Naive thymus-derived CD8-positive, alpha-beta T cell (primary cell): ENCODE data around the gene SMAD1. TPM values are rescaled to one million over a fixed set of nuclear protein-coding genes. Genes with fewer than 3 reads are reported as not detected.
A peak's percentile ranks its signal among the peaks of the same experiment; 100 is the strongest.

ENCODE experiments used
- ATAC-seq, 2 donors: fragments of 150-1000 bp; cut with Tn5 transposase in 1 of 2; sonication (Bioruptor Pico), chemical (Tn5 transposase) in 1 of 2; 1 replicate in 1 of 2; 2 replicates in 1 of 2; pipeline ENCODE4 v1.10.0; 2021; ENCODE audit warnings: mild to moderate bottlenecking in 2 of 2, moderate library complexity in 2 of 2
- POLR2A ChIA-PET: fragments of 350-600 bp; sonication (Branson Sonifier 250); formaldehyde crosslinking; loops from one replicate; lab custom pipeline; 2021; ENCODE audit warnings: antibody characterized with exemption; lab: Charles Lee
- DNase-seq, 10 donors: peaks; one replicate each; pipeline versions ENCODE4 v3.0.0 to v3.0.0-alpha.2; 2020 to 2022
- H3K27ac Mint-ChIP-seq, 10 donors: one replicate each; pipeline ENCODE4 v1.8.0; 2020 to 2022; ENCODE audit warnings: mild to moderate bottlenecking in 10 of 10, mixed read lengths in 10 of 10, moderate library complexity in 4 of 10, inconsistent platforms in 1 of 10
- H3K27me3 Mint-ChIP-seq, 5 donors: one replicate each; pipeline ENCODE4 v1.8.0; 2021 to 2022; ENCODE audit warnings: mixed read lengths in 5 of 5
- H3K36me3 Mint-ChIP-seq, 3 donors: one replicate each; pipeline ENCODE4 v1.8.0; 2020 to 2022; ENCODE audit warnings: mixed read lengths in 3 of 3, mild to moderate bottlenecking in 2 of 3, inconsistent platforms in 1 of 3
- H3K4me1 Mint-ChIP-seq, 4 donors: one replicate each; pipeline ENCODE4 v1.8.0; 2021 to 2022; ENCODE audit warnings: mixed read lengths in 4 of 4
- H3K4me3 Mint-ChIP-seq, 10 donors: one replicate each; pipeline ENCODE4 v1.8.0; 2020 to 2022; ENCODE audit warnings: mild to moderate bottlenecking in 10 of 10, mixed read lengths in 10 of 10, moderate library complexity in 6 of 10, inconsistent platforms in 1 of 10
- H3K9me3 Mint-ChIP-seq, 9 donors: one replicate each; pipeline ENCODE4 v1.8.0; 2020 to 2022; ENCODE audit warnings: mixed read lengths in 9 of 9, mild to moderate bottlenecking in 3 of 9, inconsistent platforms in 1 of 9, moderate library complexity in 1 of 9
- polyA plus RNA-seq, 3 donors: library from polyadenylated mRNA; unstranded; fragments of 300-500 nt; fragmentation: Illumina TruSeq; gene quantifications; one replicate each; pipeline ENCODE4 v1.2.3, GENCODE V29; 2021
- total RNA-seq, 8 experiments: library from RNA in 2 of 8; stranded (reverse) in 2 of 8; gene quantifications; one replicate each; pipeline ENCODE4 v1.2.3 and lab custom pipeline; 2021 to 2026

Gene SMAD1
- total RNA-seq: not detected
- polyA plus RNA-seq: under 1 TPM; 0.34 to 0.73 (median 0.67) TPM
- 0 to 3.0 (median 0.12) reads per million in 6 experiments for total RNA-seq (lab: John Stamatoyannopoulos, UW)

DNA sequence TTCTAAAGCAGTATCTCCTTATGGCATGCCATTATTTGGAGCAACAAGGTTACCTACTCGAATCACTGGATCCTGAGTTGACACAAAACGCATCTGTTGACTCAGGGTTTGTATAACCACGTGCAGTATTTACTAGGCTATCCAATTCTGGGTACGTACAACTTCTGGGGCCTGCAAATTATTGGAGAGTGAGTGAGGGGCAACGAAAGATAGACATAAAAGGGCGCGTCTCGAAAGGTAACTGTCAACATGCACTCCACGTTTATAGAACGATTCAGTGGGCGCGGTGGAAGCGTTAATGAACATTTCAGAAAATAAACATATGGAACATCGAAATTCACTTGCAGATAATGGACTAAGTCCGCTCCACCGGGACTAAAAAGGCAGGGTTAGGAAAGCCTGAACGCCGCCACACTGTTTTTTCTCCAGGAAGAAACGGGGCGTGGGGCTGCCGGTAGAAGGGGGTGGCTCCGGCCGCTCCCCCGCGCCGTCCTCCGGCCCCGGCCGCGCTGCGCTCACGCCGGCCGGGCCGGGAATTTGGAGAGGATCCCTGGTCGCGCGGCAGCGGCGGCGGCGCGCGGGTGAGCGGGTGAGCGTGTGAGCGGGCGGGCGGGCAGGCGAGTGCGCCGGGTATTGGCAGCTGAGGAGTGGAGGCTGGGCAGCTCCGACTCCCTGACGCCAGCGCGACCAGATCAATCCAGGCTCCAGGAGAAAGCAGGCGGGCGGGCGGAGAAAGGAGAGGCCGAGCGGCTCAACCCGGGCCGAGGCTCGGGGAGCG lies at the start of gene SMAD1:
Gene SMAD1, plus strand, starts transcription at position 690 of the 778 bp plus-strand sequence. CDS start 32,761 bp downstream, outside the sequence.
- peak within 1 kb of the TSS in 9 of 10 donors; percentile 64 to 85 (median 80) for H3K4me3 Mint-ChIP-seq
- peaks cover 0 to 5% (median 0%) of the 10 kb centered on the region in 9 donors for H3K9me3 Mint-ChIP-seq
- DNase-seq (peak in 3 of 10 donors; percentile 10 to 25 (median 18)), ATAC-seq (peak; percentile 39 to 53)
- peak within 1 kb of the TSS in 3 of 10 donors; percentile 0 to 44 (median 13) for H3K27ac Mint-ChIP-seq
- H3K4me1 Mint-ChIP-seq: peaks cover 5 to 12% (median 8%) of the 10 kb centered on the region in 4 donors
- H3K27me3 Mint-ChIP-seq: peaks cover 23 to 36% (median 29%) of the 10 kb centered on the region in 5 donors
- no peaks in the 10 kb centered on the region for H3K36me3 Mint-ChIP-seq
- POLR2A ChIA-PET: no interaction called here

- DNase-seq (no peak), ATAC-seq (no peak)
- H3K27ac Mint-ChIP-seq: no peak overlapping the region
- POLR2A ChIA-PET: no interaction called here
- peaks cover 7 to 27% (median 17%) of the 10 kb centered on the region in 9 donors for H3K9me3 Mint-ChIP-seq
- peaks cover 4 to 17% (median 11%) of the 10 kb centered on the region in 5 donors for H3K27me3 Mint-ChIP-seq
- no peak overlapping the region for H3K4me3 Mint-ChIP-seq
- H3K4me1 Mint-ChIP-seq: no peaks in the 10 kb centered on the region
- H3K36me3 Mint-ChIP-seq: peaks cover 0 to 17% (median 3%) of the 10 kb centered on the region in 3 donors
Measured at GRCh38 chr4:145433684-145434083, 48.0 kb upstream of the SMAD1 start.

DNA sequence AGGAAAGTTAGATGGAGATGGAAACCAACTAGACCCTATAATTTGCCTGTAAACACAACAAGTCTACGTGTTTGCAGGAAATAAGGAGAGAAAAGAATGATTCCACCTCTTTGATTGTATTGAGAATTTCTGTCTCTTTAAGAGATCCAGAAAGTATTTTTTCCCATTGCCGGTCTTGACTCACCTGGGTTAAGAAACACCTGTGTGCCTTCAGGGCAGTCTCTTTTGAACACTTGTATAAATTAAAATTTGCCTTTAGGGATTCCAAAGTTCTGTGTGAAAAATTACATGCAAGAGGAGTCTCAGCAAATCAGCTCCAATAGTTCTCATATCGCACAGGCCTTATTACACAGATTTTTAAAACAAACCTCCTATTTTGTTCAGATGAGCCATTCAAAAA lies 46.0 kb upstream of the SMAD1 start:
- POLR2A ChIA-PET: no interaction called here
- H3K27ac Mint-ChIP-seq: no peak overlapping the region
- H3K4me1 Mint-ChIP-seq: no peaks in the 10 kb centered on the region
- no peak overlapping the region for H3K4me3 Mint-ChIP-seq
- peaks cover 0 to 17% (median 3%) of the 10 kb centered on the region in 3 donors for H3K36me3 Mint-ChIP-seq
- H3K27me3 Mint-ChIP-seq: peaks cover 6 to 20% (median 15%) of the 10 kb centered on the region in 5 donors
- DNase-seq (no peak), ATAC-seq (no peak)
- peaks cover 7 to 27% (median 17%) of the 10 kb centered on the region in 9 donors for H3K9me3 Mint-ChIP-seq

GRCh38 chr4:145436114-145436513 lies 45.5 kb upstream of the SMAD1 start:
- Mint-ChIP-seq H3K4me3 (no peak overlapping the region), H3K36me3 (peaks cover 0 to 17% (median 3%) of the 10 kb centered on the region in 3 donors), H3K4me1 (no peaks in the 10 kb centered on the region), H3K27me3 (peaks cover 7 to 20% (median 15%) of the 10 kb centered on the region in 5 donors), H3K27ac (no peak overlapping the region), H3K9me3 (peaks cover 7 to 27% (median 17%) of the 10 kb centered on the region in 9 donors)
- ATAC-seq (no peak), DNase-seq (no peak)
- POLR2A ChIA-PET: no interaction called here

- POLR2A ChIA-PET: no interaction called here
- no peak overlapping the region for H3K4me3 Mint-ChIP-seq
- DNase-seq: no peak
- H3K27me3 Mint-ChIP-seq: peaks cover 11 to 20% (median 15%) of the 10 kb centered on the region in 5 donors
- H3K4me1 Mint-ChIP-seq: no peaks in the 10 kb centered on the region
- ATAC-seq: no peak
- H3K9me3 Mint-ChIP-seq: peaks cover 7 to 27% (median 17%) of the 10 kb centered on the region in 9 donors
- peaks cover 0 to 17% (median 3%) of the 10 kb centered on the region in 3 donors for H3K36me3 Mint-ChIP-seq
- H3K27ac Mint-ChIP-seq: no peak overlapping the region
Measured at GRCh38 chr4:145436796-145437195, 44.9 kb upstream of the SMAD1 start.

GRCh38 chr4:145437466-145437865 lies 44.2 kb upstream of the SMAD1 start:
- Mint-ChIP-seq H3K9me3 (peaks cover 7 to 27% (median 17%) of the 10 kb centered on the region in 9 donors), H3K27me3 (peaks cover 11 to 20% (median 15%) of the 10 kb centered on the region in 5 donors), H3K27ac (no peak overlapping the region), H3K4me3 (no peak overlapping the region), H3K36me3 (peaks cover 0 to 17% (median 3%) of the 10 kb centered on the region in 3 donors), H3K4me1 (no peaks in the 10 kb centered on the region)
- no peak for ATAC-seq
- no peak for DNase-seq
- POLR2A ChIA-PET: no interaction called here

- Mint-ChIP-seq H3K36me3 (peaks cover 0 to 13% (median 3%) of the 10 kb centered on the region in 3 donors), H3K9me3 (peaks cover 7 to 19% (median 15%) of the 10 kb centered on the region in 9 donors), H3K27me3 (peaks cover 10 to 20% (median 11%) of the 10 kb centered on the region in 5 donors), H3K4me3 (no peak overlapping the region), H3K4me1 (no peaks in the 10 kb centered on the region), H3K27ac (no peak overlapping the region)
- ATAC-seq (no peak), DNase-seq (no peak)
- POLR2A ChIA-PET: no interaction called here
Measured at GRCh38 chr4:145438298-145438697, 43.4 kb upstream of the SMAD1 start.

GRCh38 chr4:145440292-145441007 lies 41.2 kb upstream of the SMAD1 start:
- POLR2A ChIA-PET: no interaction called here
- no peak overlapping the region for H3K4me3 Mint-ChIP-seq
- no peaks in the 10 kb centered on the region for H3K36me3 Mint-ChIP-seq
- peaks cover 0 to 6% (median 0%) of the 10 kb centered on the region in 9 donors for H3K9me3 Mint-ChIP-seq
- no peak overlapping the region for H3K27ac Mint-ChIP-seq
- no peak for ATAC-seq
- no peak for DNase-seq
- H3K27me3 Mint-ChIP-seq: peaks cover 8 to 22% (median 11%) of the 10 kb centered on the region in 5 donors
- H3K4me1 Mint-ChIP-seq: no peaks in the 10 kb centered on the region

DNA sequence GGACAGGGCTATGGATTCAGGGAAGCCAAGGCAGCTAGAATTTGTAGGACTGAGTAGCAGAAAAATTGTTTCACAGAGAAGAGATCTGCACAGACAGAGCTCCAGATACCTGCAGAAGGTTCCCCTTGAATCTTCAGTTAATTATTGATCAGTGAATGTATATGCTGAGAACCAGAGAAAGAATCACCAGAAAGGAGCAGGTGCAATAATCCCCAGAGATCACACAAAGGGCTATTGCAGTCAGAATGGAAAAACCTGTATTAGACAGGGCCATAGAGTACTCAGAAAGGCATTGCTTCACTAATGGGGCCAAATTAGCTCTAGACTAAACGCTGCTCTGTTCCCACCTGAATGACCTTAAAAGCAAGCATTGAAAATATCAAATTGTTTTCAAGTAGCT lies 35.5 kb upstream of the SMAD1 start:
- Mint-ChIP-seq H3K4me1 (no peaks in the 10 kb centered on the region), H3K27me3 (peaks cover 0 to 16% (median 10%) of the 10 kb centered on the region in 5 donors), H3K9me3 (peaks cover 0 to 6% (median 2%) of the 10 kb centered on the region in 9 donors), H3K4me3 (no peak overlapping the region), H3K27ac (peak overlapping the region in 1 of 10 donors; percentile 26), H3K36me3 (peaks cover 0 to 6% (median 0%) of the 10 kb centered on the region in 3 donors)
- DNase-seq: no peak
- no peak for ATAC-seq
- POLR2A ChIA-PET: no interaction called here

DNA sequence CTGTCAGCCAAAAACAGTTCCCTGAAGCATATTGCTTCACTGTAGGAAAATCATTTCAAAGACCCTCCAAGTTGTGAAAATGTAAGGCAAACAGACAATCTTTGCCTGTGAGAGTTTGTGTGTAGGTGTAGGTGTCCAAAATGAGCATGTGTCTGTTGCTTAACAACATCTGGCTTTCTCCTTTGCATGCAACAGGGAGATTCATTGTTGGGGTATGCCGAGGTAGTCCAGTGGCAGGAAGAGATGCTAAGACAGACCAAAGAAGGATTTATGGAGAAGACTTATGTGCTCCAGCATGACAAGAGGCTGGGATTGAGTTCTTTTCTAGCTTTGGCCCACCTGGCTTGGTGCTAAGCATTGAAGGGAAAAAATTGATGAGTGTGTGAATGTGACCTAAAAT lies 29.8 kb upstream of the SMAD1 start:
- H3K9me3 Mint-ChIP-seq: peaks cover 0 to 15% (median 5%) of the 10 kb centered on the region in 9 donors
- no peak overlapping the region for H3K4me3 Mint-ChIP-seq
- no peak for DNase-seq
- no peak overlapping the region for H3K27ac Mint-ChIP-seq
- no peak for ATAC-seq
- H3K36me3 Mint-ChIP-seq: no peaks in the 10 kb centered on the region
- POLR2A ChIA-PET: no interaction called here
- peaks cover 8 to 25% (median 11%) of the 10 kb centered on the region in 5 donors for H3K27me3 Mint-ChIP-seq
- peaks cover 0 to 1% (median 0%) of the 10 kb centered on the region in 4 donors for H3K4me1 Mint-ChIP-seq

GRCh38 chr4:145452447-145453162 lies 29.0 kb upstream of the SMAD1 start:
- H3K9me3 Mint-ChIP-seq: peaks cover 0 to 15% (median 5%) of the 10 kb centered on the region in 9 donors
- no peak for DNase-seq
- H3K4me1 Mint-ChIP-seq: peaks cover 0 to 1% (median 0%) of the 10 kb centered on the region in 4 donors
- H3K4me3 Mint-ChIP-seq: no peak overlapping the region
- peaks cover 8 to 25% (median 11%) of the 10 kb centered on the region in 5 donors for H3K27me3 Mint-ChIP-seq
- no peak for ATAC-seq
- POLR2A ChIA-PET: no interaction called here
- no peak overlapping the region for H3K27ac Mint-ChIP-seq
- peaks cover 0 to 3% (median 0%) of the 10 kb centered on the region in 3 donors for H3K36me3 Mint-ChIP-seq

DNA sequence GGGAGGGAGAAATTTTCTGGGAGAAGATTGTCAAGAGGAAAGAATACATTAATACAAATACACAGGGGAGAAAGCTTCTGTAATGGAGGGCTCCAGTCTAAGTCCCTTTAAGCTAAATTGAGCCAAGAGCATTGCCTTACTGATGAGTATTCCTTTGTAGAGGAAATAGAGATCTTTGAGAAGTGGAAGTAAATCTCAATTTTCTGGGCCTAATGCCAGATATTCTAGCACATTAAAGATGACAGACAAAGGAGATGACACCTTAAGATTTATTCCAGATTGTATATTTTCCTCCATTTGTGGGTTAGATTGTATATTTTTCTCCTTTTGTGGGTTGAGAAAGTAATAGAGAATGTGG lies 28.5 kb upstream of the SMAD1 start:
- ATAC-seq (no peak), DNase-seq (no peak)
- H3K4me1 Mint-ChIP-seq: peaks cover 0 to 1% (median 0%) of the 10 kb centered on the region in 4 donors
- POLR2A ChIA-PET: no interaction called here
- H3K27ac Mint-ChIP-seq: no peak overlapping the region
- H3K4me3 Mint-ChIP-seq: no peak overlapping the region
- H3K9me3 Mint-ChIP-seq: peaks cover 0 to 15% (median 5%) of the 10 kb centered on the region in 9 donors
- peaks cover 0 to 3% (median 0%) of the 10 kb centered on the region in 3 donors for H3K36me3 Mint-ChIP-seq
- H3K27me3 Mint-ChIP-seq: peaks cover 8 to 25% (median 11%) of the 10 kb centered on the region in 5 donors
